ENCODE measurements around the gene DEFB121.

The DEFB121 gene

DNA sequence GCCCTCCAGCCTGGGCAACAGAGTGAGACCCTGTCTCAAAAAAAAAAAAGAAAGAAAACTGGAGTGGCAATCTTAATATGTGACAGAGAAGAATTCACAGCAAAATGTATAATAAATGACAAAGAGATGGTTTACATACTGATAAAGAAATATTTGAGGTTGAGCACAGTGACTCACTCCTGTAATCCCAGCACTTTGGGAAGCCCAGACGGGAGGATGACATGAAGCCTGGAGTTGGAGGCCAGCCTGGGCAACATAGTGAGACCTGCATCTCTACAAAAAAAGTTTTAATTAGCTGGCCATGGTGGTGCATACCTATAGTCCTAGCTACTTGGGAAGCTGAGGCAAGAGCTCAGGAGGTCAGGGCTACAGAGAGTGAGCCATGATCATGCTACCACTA is 50.0 kb downstream of the DEFB121 start:
- DNase-seq: no peak

Measured in stimulated activated CD4-positive, alpha-beta T cell treated with anti-CD3 and anti-CD28 coated beads, Interleukin-1b, Interleukin-23, amount 100 ng/mL, for 48 hours (primary cell).